ENCODE data around the gene TSPEAR. TPM values are rescaled to one million over a fixed set of nuclear protein-coding genes. Genes with fewer than 3 reads are reported as not detected.
"Not testable (repeated sequence)": the region's sequence is repeated elsewhere in the genome, so short reads cannot be mapped to it uniquely, and the experiment has no call there.

The TSPEAR gene
- total and polyA plus RNA-seq, 2 donors from 2014 or later: 0.09 to 0.22 TPM

- intact Hi-C loops (cut with DNase I): no loop called here
- DNase-seq (no peak), FAIRE-seq (no peak)
Observed at GRCh38 chr21:44602463-44602850, 108.9 kb downstream of the TSPEAR start.

GRCh38 chr21:44601596-44602462, 109.5 kb downstream of the TSPEAR start:
- FAIRE-seq (no peak), DNase-seq (no peak)
- Histone ChIP-seq H3K4me1 (ENCODE audit: control insufficient read depth in 2 of 3, insufficient read depth in 2 of 3, low read depth in 1 of 3, low read length in 3 of 3) (no peaks in the 10 kb centered on the region), H3K4me3 (ENCODE audit: low read length in 3 of 3) (no peak overlapping the region), H3K27ac (ENCODE audit: low read depth in 2 of 2, low read length in 2 of 2) (no peak overlapping the region), H3K9me3 (ENCODE audit: control insufficient read depth in 2 of 3, insufficient read depth in 1 of 3, low read length in 3 of 3) (no peaks in the 10 kb centered on the region), H3K36me3 (ENCODE audit: control insufficient read depth in 2 of 3, insufficient read depth in 3 of 3, low read length in 3 of 3) (no peaks in the 10 kb centered on the region), H3K9ac (ENCODE audit: low read length in 3 of 3) (no peak overlapping the region), H3K27me3 (ENCODE audit: control insufficient read depth, insufficient read depth, low read length) (no peaks in the 10 kb centered on the region)
- no peak for TF ChIP-seq CTCF (IDR thresholded peaks at IDR 0.05; ENCODE audit: borderline replicate concordance, extremely low read depth, insufficient read depth)
- intact Hi-C loops (cut with DNase I): no loop called here

More at GRCh38 chr21:44602463-44602850, 108.9 kb downstream of the TSPEAR start:
- Histone ChIP-seq H3K9me3 (ENCODE audit: control insufficient read depth in 2 of 3, insufficient read depth in 1 of 3, low read length in 3 of 3) (no peaks in the 10 kb centered on the region), H3K4me1 (ENCODE audit: control insufficient read depth in 2 of 3, insufficient read depth in 2 of 3, low read depth in 1 of 3, low read length in 3 of 3) (no peaks in the 10 kb centered on the region), H3K27ac (ENCODE audit: low read depth in 2 of 2, low read length in 2 of 2) (no peak overlapping the region), H3K27me3 (ENCODE audit: control insufficient read depth, insufficient read depth, low read length) (no peaks in the 10 kb centered on the region), H3K4me3 (ENCODE audit: low read length in 3 of 3) (no peak overlapping the region), H3K9ac (ENCODE audit: low read length in 3 of 3) (no peak overlapping the region), H3K36me3 (ENCODE audit: control insufficient read depth in 2 of 3, insufficient read depth in 3 of 3, low read length in 3 of 3) (no peaks in the 10 kb centered on the region)
- TF ChIP-seq CTCF (IDR thresholded peaks at IDR 0.05; ENCODE audit: borderline replicate concordance, extremely low read depth, insufficient read depth): no peak

GRCh38 chr21:44601091-44601490, 110.3 kb downstream of the TSPEAR start:
- H3K9me3 ChIP-seq (ENCODE audit: control insufficient read depth in 2 of 3, insufficient read depth in 1 of 3, low read length in 3 of 3); FAIRE-seq; H3K4me1 ChIP-seq (ENCODE audit: control insufficient read depth in 2 of 3, insufficient read depth in 2 of 3, low read depth in 1 of 3, low read length in 3 of 3); H3K27ac ChIP-seq (ENCODE audit: low read depth in 2 of 2, low read length in 2 of 2); DNase-seq; intact Hi-C loops (cut with DNase I); H3K9ac ChIP-seq (ENCODE audit: low read length in 3 of 3); H3K36me3 ChIP-seq (ENCODE audit: control insufficient read depth in 2 of 3, insufficient read depth in 3 of 3, low read length in 3 of 3); H3K4me3 ChIP-seq (ENCODE audit: low read length in 3 of 3); H3K27me3 ChIP-seq (ENCODE audit: control insufficient read depth, insufficient read depth, low read length): not testable (repeated sequence)

GRCh38 chr21:44600118-44600978, 111.0 kb downstream of the TSPEAR start, which contains the start of gene KRTAP10-7:
Gene KRTAP10-7 (plus strand): TSS chr21:44600597. CDS start chr21:44600622, 25 bp downstream.
- H3K36me3 ChIP-seq (ENCODE audit: control insufficient read depth in 2 of 3, insufficient read depth in 3 of 3, low read length in 3 of 3); intact Hi-C loops (cut with DNase I); H3K4me3 ChIP-seq (ENCODE audit: low read length in 3 of 3); FAIRE-seq; H3K4me1 ChIP-seq (ENCODE audit: control insufficient read depth in 2 of 3, insufficient read depth in 2 of 3, low read depth in 1 of 3, low read length in 3 of 3); H3K9ac ChIP-seq (ENCODE audit: low read length in 3 of 3); DNase-seq; H3K27me3 ChIP-seq (ENCODE audit: control insufficient read depth, insufficient read depth, low read length); H3K27ac ChIP-seq (ENCODE audit: low read depth in 2 of 2, low read length in 2 of 2); H3K9me3 ChIP-seq (ENCODE audit: control insufficient read depth in 2 of 3, insufficient read depth in 1 of 3, low read length in 3 of 3): not testable (repeated sequence)

All from kidney (tissue), 14 donors.